DND-41 (cell line): ENCODE results near the gene GRB7.
"Not testable (repeated sequence)": the region's sequence is repeated elsewhere in the genome, so short reads cannot be mapped to it uniquely, and the experiment has no call there.

Experiments used
- ATAC-seq: fragments of 200-7000 bp; cut with Tn5 transposase; 3 replicates; pipeline ENCODE4 v1.9.1; 2021; ENCODE audit warnings: low read depth; ENCODE audit not compliant: insufficient read depth
- DNase-seq: peaks from one replicate; pipeline ENCODE4 v3.0.0-alpha.2; 2020
- H2AFZ ChIP-seq: 2 replicates; pipeline ENCODE4 v1.6.0; 2012; ENCODE audit warnings: low read depth, low read length
- H3K27ac ChIP-seq: 2 replicates; pipeline ENCODE4 v1.5.1; 2012; ENCODE audit warnings: low read length, inconsistent platforms
- H3K27me3 ChIP-seq: fragments of 200-600 bp; sonication (generic); 2 replicates; pipeline ENCODE4 v1.6.0; 2012; ENCODE audit warnings: low read length, mild to moderate bottlenecking, inconsistent platforms; ENCODE audit not compliant: insufficient read depth, poor library complexity
- H3K36me3 ChIP-seq: 2 replicates; pipeline ENCODE4 v1.5.1; 2012; ENCODE audit warnings: low read length, inconsistent platforms; ENCODE audit not compliant: insufficient read depth
- H3K4me1 ChIP-seq: 2 replicates; pipeline ENCODE4 v1.5.1; 2012; ENCODE audit warnings: mild to moderate bottlenecking, low read length; ENCODE audit not compliant: insufficient read depth
- H3K4me2 ChIP-seq: 2 replicates; pipeline ENCODE4 v1.6.0; 2012; ENCODE audit warnings: mild to moderate bottlenecking, moderate library complexity, low read length, inconsistent platforms; ENCODE audit not compliant: insufficient read depth
- H3K4me3 ChIP-seq, 2 experiments: fragments of 200-600 bp in 1 of 2; shearing (Covaris generic) in 1 of 2; 2 replicates each; pipeline ENCODE4 v1.5.1; 2012 to 2016; ENCODE audit warnings: inconsistent platforms in 2 of 2, low read length in 2 of 2, mild to moderate bottlenecking in 2 of 2, low read depth in 1 of 2, moderate library complexity in 1 of 2
- H3K79me2 ChIP-seq: 2 replicates; pipeline ENCODE4 v1.6.0; 2012; ENCODE audit warnings: low read length, inconsistent platforms; ENCODE audit not compliant: insufficient read depth
- H3K9ac ChIP-seq: 2 replicates; pipeline ENCODE4 v1.6.0; 2012; ENCODE audit warnings: low read depth, mild to moderate bottlenecking, inconsistent platforms, low read length, moderate library complexity
- H3K9me3 ChIP-seq: 2 replicates; pipeline ENCODE4 v1.5.1; 2012; ENCODE audit warnings: low read length, moderate library complexity, mild to moderate bottlenecking, inconsistent platforms; ENCODE audit not compliant: insufficient read depth, severe bottlenecking
- H4K20me1 ChIP-seq: 2 replicates; pipeline ENCODE4 v1.6.0; 2012; ENCODE audit warnings: low read length; ENCODE audit not compliant: insufficient read depth
- EZH2 ChIP-seq: IDR thresholded peaks from 3 replicates; pipeline ENCODE4 v1.6.1; 2012; ENCODE audit warnings: borderline replicate concordance, low read depth, mild to moderate bottlenecking, moderate library complexity, low read length, inconsistent platforms; ENCODE audit not compliant: severe bottlenecking
- TF ChIP-seq, protein P1 (sequence below): IDR thresholded peaks from 2 replicates; pipeline ENCODE4 v1.5.1; 2012; ENCODE audit warnings: borderline replicate concordance, low read length, moderate library complexity, mild to moderate bottlenecking; ENCODE audit not compliant: poor library complexity, severe bottlenecking; ENCODE audit errors: extremely low read depth

GRB7 gene

DNA sequence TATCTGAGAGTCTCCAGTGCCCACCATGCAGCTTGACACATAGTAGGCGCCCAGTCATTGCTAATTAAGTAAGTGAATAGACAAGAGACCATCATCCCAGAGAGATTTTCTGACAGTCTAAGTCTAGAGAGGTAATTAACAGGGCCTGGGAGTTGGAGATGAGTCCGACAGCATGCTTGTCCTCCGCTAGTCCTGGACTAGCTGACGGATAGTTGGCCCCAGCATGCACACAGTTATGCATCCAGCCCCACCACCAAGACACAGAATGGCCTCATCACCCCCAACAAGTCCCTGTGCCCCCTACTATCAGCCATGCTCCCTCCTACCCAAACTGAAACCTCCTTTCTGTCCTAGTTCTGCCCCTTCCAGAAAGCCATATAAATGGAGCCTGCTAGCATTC, 10.0 kb downstream of the GRB7 start:
- Histone ChIP-seq H3K27ac (no peak overlapping the region), H3K9ac (no peak overlapping the region), H3K27me3 (no peaks in the 10 kb centered on the region), H4K20me1 (no peaks in the 10 kb centered on the region), H3K9me3 (no peaks in the 10 kb centered on the region), H3K4me1 (peaks cover 4% of the 10 kb centered on the region), H3K79me2 (no peaks in the 10 kb centered on the region), H3K4me3 (no peak overlapping the region), H3K4me2 (no peak overlapping the region), H2AFZ (no peak overlapping the region), H3K36me3 (no peaks in the 10 kb centered on the region)
- no peak for ATAC-seq
- no peak for DNase-seq
- TF ChIP-seq, protein P1, sequence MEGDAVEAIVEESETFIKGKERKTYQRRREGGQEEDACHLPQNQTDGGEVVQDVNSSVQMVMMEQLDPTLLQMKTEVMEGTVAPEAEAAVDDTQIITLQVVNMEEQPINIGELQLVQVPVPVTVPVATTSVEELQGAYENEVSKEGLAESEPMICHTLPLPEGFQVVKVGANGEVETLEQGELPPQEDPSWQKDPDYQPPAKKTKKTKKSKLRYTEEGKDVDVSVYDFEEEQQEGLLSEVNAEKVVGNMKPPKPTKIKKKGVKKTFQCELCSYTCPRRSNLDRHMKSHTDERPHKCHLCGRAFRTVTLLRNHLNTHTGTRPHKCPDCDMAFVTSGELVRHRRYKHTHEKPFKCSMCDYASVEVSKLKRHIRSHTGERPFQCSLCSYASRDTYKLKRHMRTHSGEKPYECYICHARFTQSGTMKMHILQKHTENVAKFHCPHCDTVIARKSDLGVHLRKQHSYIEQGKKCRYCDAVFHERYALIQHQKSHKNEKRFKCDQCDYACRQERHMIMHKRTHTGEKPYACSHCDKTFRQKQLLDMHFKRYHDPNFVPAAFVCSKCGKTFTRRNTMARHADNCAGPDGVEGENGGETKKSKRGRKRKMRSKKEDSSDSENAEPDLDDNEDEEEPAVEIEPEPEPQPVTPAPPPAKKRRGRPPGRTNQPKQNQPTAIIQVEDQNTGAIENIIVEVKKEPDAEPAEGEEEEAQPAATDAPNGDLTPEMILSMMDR, result no peak
- TF ChIP-seq EZH2, result no peak

DNA sequence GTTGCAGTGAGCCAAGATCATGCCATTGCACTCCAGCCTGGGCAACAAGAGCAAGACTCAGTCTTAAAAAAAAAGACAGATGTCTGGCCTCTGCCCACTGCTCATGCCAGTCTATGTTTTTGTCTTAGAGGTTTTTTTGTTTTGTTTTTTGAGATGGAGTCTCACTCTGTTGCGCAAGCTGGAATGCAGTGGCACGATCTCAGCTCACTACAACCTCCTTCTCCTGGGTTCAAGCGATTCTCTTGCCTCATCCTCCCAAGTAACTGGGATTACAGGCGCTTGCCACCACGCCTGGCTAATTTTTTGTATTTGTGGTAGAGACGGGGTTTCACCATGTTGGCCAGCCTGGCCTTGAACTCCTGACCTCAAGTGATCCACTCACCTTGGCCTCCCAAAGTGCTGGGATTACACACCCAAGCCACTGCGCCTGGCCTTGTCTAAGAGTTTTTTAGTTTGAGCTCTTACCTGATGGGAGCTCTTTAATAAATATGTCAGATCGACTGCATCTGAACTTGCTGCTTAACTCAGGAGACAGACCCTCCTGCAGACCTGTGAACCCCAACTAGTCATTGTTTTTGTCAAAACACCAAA, 10.8 kb downstream of the GRB7 start:
- not testable (repeated sequence) for H3K36me3 ChIP-seq, H3K4me2 ChIP-seq, ATAC-seq, H4K20me1 ChIP-seq, H3K4me3 ChIP-seq, H3K27ac ChIP-seq, H2AFZ ChIP-seq, H3K9me3 ChIP-seq, DNase-seq, H3K79me2 ChIP-seq, H3K27me3 ChIP-seq, H3K9ac ChIP-seq
- H3K4me1 ChIP-seq, result peaks cover 12% of the 10 kb centered on the region

- Histone ChIP-seq H3K79me2 (no peaks in the 10 kb centered on the region), H3K9ac (no peak overlapping the region), H3K36me3 (no peaks in the 10 kb centered on the region), H3K27me3 (no peaks in the 10 kb centered on the region), H2AFZ (no peak overlapping the region), H4K20me1 (no peaks in the 10 kb centered on the region), H3K9me3 (no peaks in the 10 kb centered on the region), H3K4me1 (peaks cover 29% of the 10 kb centered on the region), H3K4me3 (no peak overlapping the region), H3K4me2 (no peak overlapping the region), H3K27ac (no peak overlapping the region)
- DNase-seq (no peak), ATAC-seq (no peak)
- no peak for TF ChIP-seq EZH2
These were observed 12.6 kb downstream of the GRB7 start for GRCh38 chr17:39750131-39751015.

GRCh38 chr17:39751016-39751543, 13.3 kb downstream of the GRB7 start:
- Histone ChIP-seq H3K4me3 (no peak overlapping the region), H3K4me2 (no peak overlapping the region), H3K79me2 (no peaks in the 10 kb centered on the region), H3K27ac (no peak overlapping the region), H3K9ac (no peak overlapping the region), H4K20me1 (no peaks in the 10 kb centered on the region), H3K36me3 (no peaks in the 10 kb centered on the region), H3K4me1 (peaks cover 36% of the 10 kb centered on the region), H2AFZ (no peak overlapping the region), H3K9me3 (no peaks in the 10 kb centered on the region), H3K27me3 (no peaks in the 10 kb centered on the region)
- DNase-seq (no peak), ATAC-seq (no peak)
- TF ChIP-seq, protein P1, result no peak
- TF ChIP-seq EZH2, result no peak
